Small intestine (tissue), 7 donors: Measurements from ENCODE around the gene UBTF. TPM values are rescaled to one million over a fixed set of nuclear protein-coding genes. Genes with fewer than 3 reads are reported as not detected.

Experiments used
- DNase-seq, 2 donors: peaks; one replicate each; pipeline versions ENCODE4 v3.0.0 to v3.0.0-alpha.2; 2013
- FAIRE-seq: peaks from 2 replicates; lab custom pipeline; 2012; peaks lifted over from hg19 to GRCh38; lab: Jason Lieb, UNC
- H3K27ac ChIP-seq, 3 donors: one replicate each; pipeline ENCODE4 v1.5.1; 2013; ENCODE audit warnings: low read length in 2 of 3, mild to moderate bottlenecking in 2 of 3, control low read depth in 1 of 3, inconsistent platforms in 1 of 3, low read depth in 1 of 3, moderate library complexity in 1 of 3
- H3K27me3 ChIP-seq, 3 donors: one replicate each; pipeline ENCODE4 v1.6.1; 2013; ENCODE audit warnings: low read length in 3 of 3, inconsistent platforms in 1 of 3; ENCODE audit not compliant: control insufficient read depth in 3 of 3, insufficient read depth in 3 of 3
- H3K36me3 ChIP-seq, 3 donors: one replicate each; pipeline ENCODE4 v1.6.1; 2013; ENCODE audit warnings: low read length in 3 of 3, inconsistent platforms in 1 of 3, low read depth in 1 of 3, mild to moderate bottlenecking in 1 of 3, moderate library complexity in 1 of 3; ENCODE audit not compliant: control insufficient read depth in 3 of 3, insufficient read depth in 2 of 3
- H3K4me1 ChIP-seq, 3 donors: one replicate each; pipeline ENCODE4 v1.6.1; 2013; ENCODE audit warnings: low read length in 2 of 3, inconsistent platforms in 1 of 3, low read depth in 1 of 3, mild to moderate bottlenecking in 1 of 3, moderate library complexity in 1 of 3; ENCODE audit not compliant: control insufficient read depth in 3 of 3, insufficient read depth in 2 of 3
- H3K4me3 ChIP-seq, 3 donors: one replicate each; pipeline ENCODE4 v1.5.1; 2013; ENCODE audit warnings: low read length in 3 of 3, control low read depth in 1 of 3, inconsistent platforms in 1 of 3, low read depth in 1 of 3, mild to moderate bottlenecking in 1 of 3, moderate library complexity in 1 of 3
- H3K9me3 ChIP-seq, 2 donors: one replicate each; pipeline ENCODE4 v1.6.1; 2013; ENCODE audit warnings: low read depth in 1 of 2, low read length in 1 of 2; ENCODE audit not compliant: control insufficient read depth in 2 of 2, insufficient read depth in 1 of 2
- WGBS, 3 donors: extraction: QIAGEN DNeasy Blood & Tissue Kit; methylation state at CpG; one replicate each; pipeline ENCODE4 v1.1.7; 2013; 5-methylcytosine and 5-hydroxymethylcytosine counted together
- polyA plus RNA-seq, 4 donors: library from polyadenylated mRNA; stranded (reverse) in 3 of 4; unstranded in 1 of 4; fragments of 200-250 nt in 3 of 4; fragments of 120-200 nt in 1 of 4; gene quantifications; one replicate each; pipeline versions ENCODE4 v1.2.1 to v1.2.3, GENCODE V29; 2013
- donor health status: healthy with polysubstance abuse.
- donor health status: control.
- donor health status: control.
- donor health status: Bipolar disorder and iron deficiency.
- donor health status: healthy.

The UBTF gene
- polyA plus RNA-seq, 4 donors: 32.7 to 61.8 (median 38.2) TPM

GRCh38 chr17:44190481-44190880, 29.0 kb downstream of the UBTF start:
- FAIRE-seq (no peak), DNase-seq (no peak)
- Histone ChIP-seq H3K9me3 (no peaks in the 10 kb centered on the region), H3K27ac (no peak overlapping the region), H3K4me3 (no peak overlapping the region), H3K4me1 (peaks cover 0 to 30% (median 8%) of the 10 kb centered on the region in 3 donors), H3K27me3 (no peaks in the 10 kb centered on the region), H3K36me3 (peaks cover 5 to 63% (median 17%) of the 10 kb centered on the region in 3 donors)
- 89 to 92% (median 90%) methylated on average over 10 of the region's 10 CpGs for WGBS, 3 donors

- no peak overlapping the region for H3K4me3 ChIP-seq
- H3K9me3 ChIP-seq: no peaks in the 10 kb centered on the region
- FAIRE-seq: no peak
- H3K36me3 ChIP-seq: peaks cover 1 to 49% (median 3%) of the 10 kb centered on the region in 3 donors
- no peaks in the 10 kb centered on the region for H3K27me3 ChIP-seq
- no peak for DNase-seq
- 86 to 91% (median 87%) methylated on average over 12 of the region's 12 CpGs for WGBS, 3 donors
- H3K27ac ChIP-seq: no peak overlapping the region
- H3K4me1 ChIP-seq: peaks cover 0 to 34% (median 8%) of the 10 kb centered on the region in 3 donors
Observed at GRCh38 chr17:44188576-44189403, 30.7 kb downstream of the UBTF start.

DNA sequence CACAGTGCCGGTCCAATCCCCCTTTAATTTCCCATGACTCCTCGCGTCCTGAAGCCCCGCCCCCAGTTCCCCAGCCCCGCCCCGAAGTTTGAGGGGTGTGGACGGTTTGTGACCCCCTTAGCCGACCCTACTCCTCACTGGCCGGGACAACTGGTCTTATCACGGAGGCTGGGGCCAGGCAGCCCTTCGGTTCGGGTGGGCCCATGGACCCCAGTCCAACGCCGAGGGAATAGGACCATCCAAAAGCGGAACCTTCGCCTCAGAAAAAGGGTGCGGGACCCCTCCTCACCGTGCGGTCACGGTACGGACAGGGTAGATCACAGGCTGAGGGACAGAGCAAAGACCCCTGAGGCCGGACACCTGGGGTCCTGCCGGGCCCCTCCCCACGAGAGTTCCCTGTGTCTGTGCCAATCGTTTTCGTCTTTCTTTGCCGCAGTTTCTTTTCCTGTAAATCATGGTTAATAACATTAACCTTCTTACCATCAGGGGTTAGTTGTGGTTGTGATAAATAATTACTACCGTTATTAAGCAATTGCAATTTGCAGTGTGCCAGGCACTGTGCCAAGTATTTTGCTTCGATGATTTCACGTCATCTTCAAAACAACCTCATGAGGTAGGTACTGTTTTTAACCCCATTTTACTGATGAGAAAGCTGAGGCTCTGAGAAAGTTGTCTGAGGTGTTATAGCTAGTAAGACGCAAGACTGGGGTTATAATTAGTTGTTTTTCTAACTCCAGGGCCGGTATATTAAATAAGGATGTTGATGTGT, 32.2 kb downstream of the UBTF start:
- peak; percentile 34 to 47 for DNase-seq
- H3K9me3 ChIP-seq: no peaks in the 10 kb centered on the region
- FAIRE-seq: no peak
- peaks cover 0 to 40% (median 3%) of the 10 kb centered on the region in 3 donors for H3K36me3 ChIP-seq
- peaks cover 0 to 24% (median 8%) of the 10 kb centered on the region in 3 donors for H3K4me1 ChIP-seq
- peak overlapping the region; percentile 68 to 98 (median 83) for H3K4me3 ChIP-seq
- no peaks in the 10 kb centered on the region for H3K27me3 ChIP-seq
- H3K27ac ChIP-seq: peak overlapping the region; percentile 80 to 99 (median 94)
- WGBS, 3 donors: 2% methylated on average over 31 to 32 of the region's 32 CpGs

- Histone ChIP-seq H3K36me3 (peaks cover 0 to 36% (median 7%) of the 10 kb centered on the region in 3 donors), H3K9me3 (no peaks in the 10 kb centered on the region), H3K4me1 (peaks cover 0 to 18% (median 8%) of the 10 kb centered on the region in 3 donors), H3K27ac (peak within 1 kb of the TSS; percentile 80 to 99 (median 94)), H3K4me3 (peak within 1 kb of the TSS; percentile 68 to 98 (median 83)), H3K27me3 (no peaks in the 10 kb centered on the region)
- FAIRE-seq (peak; percentile 96), DNase-seq (peak; percentile 99)
- WGBS, 3 donors: 0 to 1% (median 0%) methylated on average over 48 to 50 of the region's 50 CpGs
Observed at GRCh38 chr17:44186307-44187130, 33.0 kb downstream of the UBTF start, which contains the start of gene TMUB2. Gene TMUB2, plus strand, starts transcription at chr17:44186972. Its CDS starts 737 bp downstream, at chr17:44187709.

DNA sequence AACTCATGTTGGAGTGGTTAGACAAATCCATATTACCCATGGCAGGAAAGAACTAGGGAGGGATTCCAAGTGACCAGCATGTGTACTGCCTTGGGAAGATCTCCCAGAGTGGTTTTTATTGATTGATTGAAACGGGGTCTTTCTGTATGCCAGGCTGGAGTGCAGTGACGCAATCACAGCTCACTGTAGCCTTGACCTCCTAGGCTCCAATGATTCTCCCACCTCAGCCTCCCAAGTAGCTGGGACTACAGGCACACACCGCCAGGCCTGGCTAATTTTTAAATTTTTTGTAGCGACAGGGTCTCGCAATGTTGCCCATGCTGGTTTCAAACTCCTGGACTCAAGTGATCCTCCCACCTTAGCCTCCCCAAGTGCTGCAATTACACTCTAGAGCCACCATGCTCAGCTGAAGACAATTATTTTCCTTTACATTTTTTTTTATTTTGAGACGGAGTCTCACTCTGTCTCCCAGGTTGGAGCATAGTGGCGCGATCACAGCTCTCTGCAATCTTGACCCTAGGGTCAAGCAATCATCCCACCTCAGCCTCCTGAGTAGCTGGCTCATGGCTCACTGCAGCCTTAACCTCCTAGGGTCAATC, 35.2 kb downstream of the UBTF start:
- H3K36me3 ChIP-seq: peaks cover 0 to 19% (median 3%) of the 10 kb centered on the region in 3 donors
- H3K4me1 ChIP-seq: peaks cover 0 to 18% (median 8%) of the 10 kb centered on the region in 3 donors
- WGBS, 3 donors: 81 to 89% (median 82%) methylated on average over 8 of the region's 8 CpGs
- H3K9me3 ChIP-seq: no peaks in the 10 kb centered on the region
- no peak for FAIRE-seq
- DNase-seq: no peak
- H3K27me3 ChIP-seq: no peaks in the 10 kb centered on the region
- no peak overlapping the region for H3K27ac ChIP-seq
- no peak overlapping the region for H3K4me3 ChIP-seq

DNA sequence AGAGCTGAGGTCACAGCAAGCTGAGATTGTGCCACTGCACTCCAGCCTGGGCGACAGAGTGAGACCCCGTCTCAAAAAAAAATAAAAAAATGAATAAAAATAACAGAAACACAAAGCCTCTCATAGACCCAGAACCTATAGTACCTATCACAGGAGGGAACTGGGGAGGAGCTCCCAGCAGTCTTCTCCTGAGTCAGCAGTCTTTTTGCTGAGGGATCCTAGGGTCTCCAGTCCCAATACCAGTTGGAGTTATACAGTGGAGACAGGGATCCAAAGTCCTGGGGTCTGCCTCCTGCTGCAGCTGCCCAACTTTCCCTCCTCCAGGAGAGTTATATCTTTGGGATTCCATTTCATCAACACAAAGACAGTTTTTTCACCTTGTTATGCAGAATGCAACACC, 36.5 kb downstream of the UBTF start:
- Histone ChIP-seq H3K36me3 (peaks cover 0 to 22% (median 3%) of the 10 kb centered on the region in 3 donors), H3K27ac (no peak overlapping the region), H3K9me3 (no peaks in the 10 kb centered on the region), H3K27me3 (no peaks in the 10 kb centered on the region), H3K4me3 (no peak overlapping the region), H3K4me1 (peaks cover 0 to 14% (median 7%) of the 10 kb centered on the region in 3 donors)
- DNase-seq (no peak), FAIRE-seq (no peak)
- WGBS, 3 donors: 92 to 100% (median 95%) methylated on average over 2 of the region's 2 CpGs

- no peaks in the 10 kb centered on the region for H3K9me3 ChIP-seq
- H3K27ac ChIP-seq: no peak overlapping the region
- DNase-seq (no peak), FAIRE-seq (no peak)
- H3K4me1 ChIP-seq: no peaks in the 10 kb centered on the region
- no peak overlapping the region for H3K4me3 ChIP-seq
- H3K27me3 ChIP-seq: no peaks in the 10 kb centered on the region
- 92 to 97% (median 94%) methylated on average over 14 of the region's 14 CpGs for WGBS, 3 donors
- peaks cover 0 to 43% (median 6%) of the 10 kb centered on the region in 3 donors for H3K36me3 ChIP-seq
Observed at GRCh38 chr17:44178133-44178532, 41.3 kb downstream of the UBTF start.
